NCI-H1092 treated with DMSO at 0.1 percent for 48 hours (cell line): Measurements from ENCODE around the gene HYAL1.

Experiments
- DNase-seq: peaks from one replicate; lab custom pipeline; 2025; lab: John Stamatoyannopoulos, UW

Gene HYAL1, protein sequence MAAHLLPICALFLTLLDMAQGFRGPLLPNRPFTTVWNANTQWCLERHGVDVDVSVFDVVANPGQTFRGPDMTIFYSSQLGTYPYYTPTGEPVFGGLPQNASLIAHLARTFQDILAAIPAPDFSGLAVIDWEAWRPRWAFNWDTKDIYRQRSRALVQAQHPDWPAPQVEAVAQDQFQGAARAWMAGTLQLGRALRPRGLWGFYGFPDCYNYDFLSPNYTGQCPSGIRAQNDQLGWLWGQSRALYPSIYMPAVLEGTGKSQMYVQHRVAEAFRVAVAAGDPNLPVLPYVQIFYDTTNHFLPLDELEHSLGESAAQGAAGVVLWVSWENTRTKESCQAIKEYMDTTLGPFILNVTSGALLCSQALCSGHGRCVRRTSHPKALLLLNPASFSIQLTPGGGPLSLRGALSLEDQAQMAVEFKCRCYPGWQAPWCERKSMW

DNA sequence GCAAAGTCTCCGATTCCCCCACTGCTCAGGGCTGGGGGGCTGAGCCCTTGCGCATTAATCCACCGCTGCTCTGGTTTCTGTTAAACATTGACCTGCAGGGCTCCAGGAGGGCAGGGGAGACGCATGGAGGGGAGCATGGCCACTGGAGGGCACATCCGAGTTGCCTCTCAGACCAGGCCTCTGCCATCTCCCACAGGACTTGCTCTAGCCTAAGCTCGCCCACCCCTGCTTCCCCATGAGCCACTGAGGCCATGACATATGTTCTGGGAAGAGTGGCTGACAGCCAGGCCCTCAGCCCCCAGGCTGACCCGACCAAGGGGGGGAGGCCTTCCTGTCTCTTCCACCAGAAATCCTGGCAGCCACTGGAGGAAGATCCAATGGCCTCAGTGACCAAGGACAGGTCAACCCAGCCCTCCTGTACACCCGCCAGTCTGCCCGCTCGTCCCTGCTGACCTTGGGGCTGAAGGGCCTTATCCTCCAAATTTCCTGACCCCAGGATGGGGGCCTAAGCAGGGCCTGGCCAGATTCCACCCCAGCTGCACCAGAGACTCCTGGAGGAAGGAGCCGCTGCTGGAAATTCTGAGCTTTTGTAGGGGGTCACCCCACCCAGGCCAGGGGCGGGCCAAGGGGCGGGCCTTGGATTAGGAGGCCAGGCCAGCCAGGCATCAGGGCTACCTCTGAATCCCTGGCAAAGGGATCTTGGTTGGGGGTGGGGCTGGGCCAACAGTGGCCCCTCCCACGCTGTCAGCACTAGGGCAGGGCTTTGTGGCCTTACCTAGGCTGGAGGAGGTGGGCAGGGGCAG lies at the start of gene HYAL1:
Gene HYAL1, minus strand, starts transcription at position 562 of the 803 bp plus-strand sequence. CDS start 618 bp downstream, outside the sequence.
- no peak for DNase-seq

DNA sequence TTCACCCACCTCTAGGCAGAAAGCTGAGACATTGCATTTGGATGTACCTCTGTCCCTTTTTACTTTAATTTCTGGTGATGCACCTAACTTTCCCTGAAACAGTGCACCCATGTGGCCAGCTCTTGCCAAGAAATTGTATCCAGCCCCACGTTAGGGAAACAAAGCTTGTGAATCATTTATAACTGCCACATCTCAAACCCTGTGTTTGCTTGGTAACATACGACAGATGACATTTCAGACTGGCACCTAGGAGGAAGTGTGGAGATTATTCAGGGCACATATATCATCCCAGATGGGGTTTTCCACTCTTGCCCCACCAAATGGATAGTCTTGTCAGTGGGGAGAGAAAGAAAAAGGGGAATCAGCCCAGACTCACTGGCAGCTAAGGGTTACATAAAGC lies 49.4 kb upstream of the HYAL1 start:
- DNase-seq: no peak

DNA sequence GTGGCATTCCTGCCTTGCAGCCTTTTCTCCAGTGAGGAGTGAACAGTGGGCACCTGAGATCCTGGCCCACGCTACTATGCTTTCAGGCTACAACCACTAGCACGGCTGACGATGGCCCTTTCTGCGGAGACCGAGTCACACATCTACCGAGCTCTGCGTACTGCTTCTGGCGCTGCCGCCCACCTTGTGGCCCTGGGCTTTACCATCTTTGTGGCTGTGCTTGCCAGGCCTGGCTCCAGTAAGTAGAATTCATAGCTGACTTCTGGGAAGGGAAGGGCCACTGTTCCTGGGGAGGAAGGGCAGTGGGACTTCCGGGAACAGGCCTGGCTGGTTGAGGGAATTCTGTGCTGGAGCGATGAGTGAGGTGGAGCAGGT lies 47.9 kb upstream of the HYAL1 start:
- DNase-seq: no peak

DNA sequence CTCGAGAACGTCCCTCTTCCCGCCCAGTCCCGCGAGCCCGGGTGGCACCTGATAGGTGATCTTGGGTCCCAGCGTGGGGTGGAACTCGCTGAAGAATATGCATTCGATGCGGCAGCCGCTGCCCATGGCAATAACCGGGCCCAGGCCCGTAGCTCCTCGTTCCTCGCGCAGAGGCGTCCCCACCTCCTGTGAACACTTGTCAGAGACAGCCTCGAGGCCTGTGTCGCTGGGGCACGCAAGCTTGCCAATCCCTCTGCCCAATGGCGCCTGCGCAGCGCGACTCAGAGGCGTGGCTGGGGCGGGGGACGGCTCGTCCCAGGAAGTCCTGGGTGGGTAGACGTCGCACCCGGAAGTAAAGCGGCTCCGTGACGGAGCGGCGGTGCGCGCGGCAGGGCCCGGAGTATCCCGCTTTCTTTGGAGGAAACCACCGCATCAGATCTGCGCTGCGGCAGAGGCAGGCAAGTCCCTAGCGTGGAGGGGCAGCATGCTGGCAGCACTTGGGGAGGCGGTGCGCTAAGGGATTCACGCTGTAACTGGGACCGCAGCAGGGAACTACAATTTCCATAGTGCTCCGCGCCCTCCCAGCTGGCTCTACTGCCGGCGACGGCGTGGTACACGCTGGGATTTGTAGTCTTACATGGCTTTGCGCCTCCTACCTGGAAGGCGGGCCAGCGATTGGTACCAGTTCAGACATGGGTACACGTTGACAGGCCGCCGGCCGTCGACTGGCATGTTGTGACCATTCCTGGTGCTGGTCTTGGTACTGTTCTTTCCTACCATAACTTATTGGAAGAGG lies 47.4 kb upstream of the HYAL1 start, which contains the start of the genes CYB561D2 and NPRL2:
Gene CYB561D2, plus strand, starts transcription at position 336 of the 796 bp plus-strand sequence. CDS start 572 bp downstream, outside the sequence.
Gene NPRL2, minus strand, starts transcription at position 249 of the 796 bp plus-strand sequence. Its CDS starts 123 bp downstream, at position 126.
- peak; percentile 88 for DNase-seq

DNA sequence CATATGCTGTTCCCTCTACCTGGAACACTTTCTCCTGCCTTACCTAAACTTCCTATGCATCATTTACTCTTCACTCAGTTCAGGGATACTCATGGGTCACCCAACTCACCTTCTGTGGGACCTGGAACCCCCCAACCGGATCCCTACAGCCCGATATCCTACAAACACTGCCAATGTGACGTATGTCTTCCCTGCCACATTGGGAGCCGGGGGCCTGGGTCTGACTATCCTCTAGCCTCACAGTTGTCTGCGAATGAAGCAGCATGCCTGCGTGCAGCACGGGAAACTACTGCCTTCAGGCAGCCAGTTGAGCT lies 46.8 kb upstream of the HYAL1 start:
- DNase-seq: no peak

DNA sequence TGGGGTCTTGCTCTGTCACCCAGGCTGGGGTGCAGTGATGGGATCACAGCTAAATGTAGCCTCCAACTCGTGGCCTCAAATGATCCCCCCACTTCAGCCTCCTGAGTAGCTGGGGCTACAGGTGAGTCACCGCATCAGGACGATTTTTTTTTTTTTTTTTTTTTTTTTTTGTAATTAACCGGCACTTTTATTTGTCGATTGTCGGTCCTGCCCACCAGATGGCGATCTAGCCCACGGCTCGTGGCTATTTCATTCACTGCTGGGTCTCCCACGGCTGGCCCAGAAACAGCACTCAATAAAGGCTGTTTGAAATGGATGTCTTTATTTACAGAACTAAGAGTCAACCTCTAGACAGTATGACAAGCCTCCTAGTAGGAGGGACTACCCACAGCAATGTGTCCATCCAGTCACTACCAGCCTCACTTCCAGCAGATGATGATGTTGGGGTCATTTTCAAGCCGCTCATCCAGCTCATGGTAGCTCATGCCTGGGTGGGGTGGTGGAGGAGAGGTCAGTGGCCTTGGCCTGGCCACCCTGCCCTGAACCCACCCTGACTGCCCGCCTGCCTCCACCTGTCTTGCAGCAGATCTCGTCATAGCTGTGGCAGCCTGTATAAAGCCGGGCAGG lies 43.9 kb upstream of the HYAL1 start:
- peak; percentile 52 for DNase-seq

DNA sequence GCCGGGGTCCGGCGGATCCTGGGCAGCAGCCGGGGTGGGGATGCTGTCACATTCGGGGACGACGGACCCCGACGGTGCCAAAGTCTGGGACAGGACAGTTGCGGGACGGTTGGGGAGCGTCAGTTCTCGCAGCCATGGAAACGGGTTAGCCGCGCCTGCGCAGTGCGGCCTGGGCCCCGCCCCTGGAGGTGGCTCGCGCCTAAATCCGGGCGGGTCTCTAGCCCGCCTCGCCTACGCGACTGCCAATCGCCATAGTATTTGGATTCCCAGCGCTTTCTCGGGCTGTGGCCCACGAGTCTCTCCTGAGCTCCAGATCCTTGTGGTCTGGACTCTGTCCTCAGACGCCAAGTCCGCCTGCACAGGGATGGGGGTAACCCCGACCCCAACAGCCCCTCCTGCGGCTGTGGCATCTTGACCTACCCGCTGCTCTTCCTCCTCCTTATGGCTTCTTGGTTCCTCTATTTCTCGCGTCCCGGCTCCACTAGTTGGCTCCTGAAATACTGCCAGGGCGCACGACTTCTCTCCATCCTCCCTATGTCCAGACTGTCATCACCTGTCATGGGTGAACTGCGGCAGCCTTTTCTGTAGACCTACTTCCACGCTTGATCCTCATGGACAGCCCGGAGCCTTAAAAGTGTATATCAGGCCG lies 42.3 kb upstream of the HYAL1 start, which contains the start of gene ZMYND10:
Gene ZMYND10, minus strand, starts transcription at position 147 of the 649 bp plus-strand sequence. CDS start 153 bp downstream, outside the sequence.
- DNase-seq: no peak

DNA sequence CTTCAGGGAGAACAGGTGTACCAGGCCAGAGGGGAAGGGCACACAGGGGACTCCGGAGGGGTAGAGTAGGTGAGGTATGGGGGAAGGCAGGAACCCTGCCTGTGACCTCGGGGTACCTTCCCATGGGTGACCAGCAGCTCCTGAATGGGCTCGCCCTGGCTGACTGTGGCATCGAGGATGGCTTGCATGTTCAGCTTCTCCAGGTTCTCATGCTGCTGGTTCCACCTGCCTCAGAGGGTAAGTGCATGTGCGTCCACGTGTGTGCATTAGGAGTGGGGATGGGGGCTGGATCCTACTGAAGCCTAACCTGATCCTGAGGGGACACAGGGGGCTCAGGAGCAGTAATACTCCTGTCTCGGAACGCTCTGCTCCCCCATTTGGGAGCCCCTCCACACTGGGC lies 41.6 kb upstream of the HYAL1 start:
- no peak for DNase-seq

DNA sequence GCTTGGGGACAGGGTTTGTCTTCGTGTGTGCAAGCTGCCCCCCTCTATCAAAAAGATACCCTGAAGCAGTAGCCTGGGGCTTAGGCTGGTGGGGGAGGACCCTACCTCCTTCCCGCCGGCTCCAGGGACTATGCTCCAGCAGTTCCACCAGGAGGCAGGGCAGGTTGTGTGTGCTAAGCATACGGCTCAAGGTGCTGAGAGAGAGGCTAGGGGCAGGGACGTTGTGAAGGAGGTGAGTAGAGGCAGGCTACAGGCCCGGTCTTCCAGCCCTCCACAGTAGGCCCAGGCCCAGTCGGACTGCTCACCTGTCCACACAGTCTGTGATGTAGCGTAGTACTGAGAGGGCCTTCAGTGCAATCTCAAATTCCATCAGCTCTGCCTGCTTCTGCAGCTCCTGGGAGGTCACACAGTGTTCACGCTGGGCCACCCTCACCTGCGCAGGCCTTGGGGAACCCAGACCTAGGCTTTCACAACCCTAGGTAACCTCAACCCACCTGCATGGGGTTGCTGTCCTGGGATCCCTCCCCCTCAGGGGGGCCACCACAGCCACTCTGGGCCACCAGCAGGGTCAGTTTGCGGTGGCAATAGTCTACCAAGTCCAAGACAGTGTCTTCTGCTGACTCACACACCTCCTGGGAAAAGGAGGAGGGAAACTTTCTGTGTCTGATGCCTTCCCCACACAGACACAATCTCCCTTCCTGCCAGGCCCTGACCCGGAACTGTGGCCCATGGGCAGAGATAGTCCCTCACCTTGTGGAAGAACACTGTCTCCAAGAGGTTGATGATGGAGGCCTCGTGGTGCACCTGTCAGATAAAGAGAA lies 39.6 kb upstream of the HYAL1 start:
- no peak for DNase-seq

DNA sequence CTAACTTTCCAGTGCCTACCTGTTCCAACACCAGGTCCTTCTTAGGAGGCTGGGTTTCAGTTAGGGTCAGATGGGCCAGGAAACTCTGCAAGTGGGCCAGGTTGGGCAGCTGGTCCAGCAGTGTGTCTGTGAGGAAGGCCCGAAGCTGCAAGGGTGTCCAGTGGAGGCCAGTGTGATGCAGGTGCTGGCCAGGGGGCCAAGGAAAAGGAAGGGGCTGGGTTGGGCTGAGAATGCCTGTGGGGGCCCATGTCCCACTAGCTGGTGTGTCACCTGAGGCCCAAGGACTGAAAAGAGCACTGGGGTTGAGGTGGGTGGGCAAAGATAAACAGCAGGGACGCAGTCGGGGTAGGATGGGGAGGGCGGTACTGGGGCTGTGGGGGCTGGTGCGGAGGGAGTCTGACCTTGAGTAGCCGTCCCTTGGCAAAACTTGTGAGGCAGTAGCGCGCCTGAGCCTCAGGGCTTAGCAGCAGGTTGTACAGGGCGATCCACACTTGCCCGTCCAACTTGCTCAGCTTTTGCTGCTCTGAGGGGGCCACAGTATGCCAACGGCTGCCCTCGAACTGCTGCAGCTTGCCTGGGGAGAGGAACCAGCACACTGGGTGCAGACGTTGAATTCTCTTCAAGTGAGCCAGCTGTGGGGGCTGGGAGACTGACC lies 38.7 kb upstream of the HYAL1 start:
- no peak for DNase-seq

DNA sequence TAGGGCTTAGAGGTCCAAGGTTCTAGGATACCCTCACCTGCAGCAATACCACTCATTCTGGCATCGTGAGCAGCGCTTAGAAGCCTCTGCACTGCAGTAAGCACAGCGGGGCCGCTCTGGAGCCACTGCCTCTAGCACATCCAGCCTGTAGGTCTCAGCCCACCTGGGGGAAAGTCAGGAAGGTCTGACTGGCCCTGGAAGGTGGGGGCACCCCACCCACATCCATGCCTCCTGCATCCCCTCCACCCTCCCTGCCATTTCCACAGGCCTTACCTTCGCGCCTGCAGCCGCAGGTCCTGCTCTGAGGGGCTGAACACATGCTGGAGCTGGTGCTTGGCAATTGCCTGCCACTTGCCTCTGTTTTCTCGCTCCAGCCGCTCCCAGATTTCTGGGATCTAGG lies 38.2 kb upstream of the HYAL1 start:
- no peak for DNase-seq

DNA sequence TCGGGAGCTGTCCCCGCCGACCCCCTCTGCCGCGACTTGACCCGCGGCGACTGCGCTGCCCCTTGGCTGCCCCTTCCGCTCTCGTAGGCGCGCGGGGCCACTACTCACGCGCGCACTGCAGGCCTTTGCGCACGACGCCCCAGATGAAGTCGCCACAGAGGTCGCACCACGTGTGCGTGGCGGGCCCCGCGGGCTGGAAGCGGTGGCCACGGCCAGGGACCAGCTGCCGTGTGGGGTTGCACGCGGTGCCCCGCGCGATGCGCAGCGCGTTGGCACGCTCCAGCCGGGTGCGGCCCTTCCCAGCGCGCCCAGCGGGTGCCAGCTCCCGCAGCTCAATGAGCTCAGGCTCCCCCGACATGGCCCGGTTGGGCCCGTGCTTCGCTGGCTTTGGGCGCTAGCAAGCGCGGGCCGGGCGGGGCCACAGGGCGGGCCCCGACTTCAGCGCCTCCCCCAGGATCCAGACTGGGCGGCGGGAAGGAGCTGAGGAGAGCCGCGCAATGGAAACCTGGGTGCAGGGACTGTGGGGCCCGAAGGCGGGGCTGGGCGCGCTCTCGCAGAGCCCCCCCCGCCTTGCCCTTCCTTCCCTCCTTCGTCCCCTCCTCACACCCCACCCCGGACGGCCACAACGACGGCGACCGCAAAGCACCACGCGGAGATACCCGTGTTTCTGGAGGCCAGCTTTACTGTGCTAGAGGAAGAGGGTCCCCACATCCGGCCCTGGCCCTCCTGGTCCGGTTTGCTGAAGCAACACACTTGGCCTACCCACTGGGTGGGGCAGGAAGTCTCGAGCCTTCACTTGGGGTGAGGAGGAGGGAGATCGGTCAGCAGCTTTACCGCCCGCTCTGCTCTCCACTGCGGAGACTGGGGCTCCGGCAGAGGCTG lies 37.3 kb upstream of the HYAL1 start, which contains the start of gene RASSF1:
Gene RASSF1, minus strand, starts transcription at position 389 of the 882 bp plus-strand sequence. Its CDS starts 31 bp downstream, at position 358.
- DNase-seq: no peak

DNA sequence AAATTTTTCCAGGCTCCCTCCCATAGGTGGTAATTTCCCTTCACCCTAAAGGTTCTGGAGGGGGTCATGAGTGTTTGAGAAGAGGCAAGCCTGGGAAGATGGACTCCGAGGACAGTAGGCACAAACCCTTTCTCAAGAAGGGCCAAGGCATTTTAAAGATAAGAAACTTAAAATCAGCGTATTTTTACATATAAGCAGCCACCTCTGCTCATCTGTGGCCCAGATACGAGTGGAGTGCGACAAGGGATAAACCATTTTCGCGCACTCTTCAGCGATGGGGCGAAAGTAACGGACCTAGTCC lies 36.7 kb upstream of the HYAL1 start:
- no peak for DNase-seq

DNA sequence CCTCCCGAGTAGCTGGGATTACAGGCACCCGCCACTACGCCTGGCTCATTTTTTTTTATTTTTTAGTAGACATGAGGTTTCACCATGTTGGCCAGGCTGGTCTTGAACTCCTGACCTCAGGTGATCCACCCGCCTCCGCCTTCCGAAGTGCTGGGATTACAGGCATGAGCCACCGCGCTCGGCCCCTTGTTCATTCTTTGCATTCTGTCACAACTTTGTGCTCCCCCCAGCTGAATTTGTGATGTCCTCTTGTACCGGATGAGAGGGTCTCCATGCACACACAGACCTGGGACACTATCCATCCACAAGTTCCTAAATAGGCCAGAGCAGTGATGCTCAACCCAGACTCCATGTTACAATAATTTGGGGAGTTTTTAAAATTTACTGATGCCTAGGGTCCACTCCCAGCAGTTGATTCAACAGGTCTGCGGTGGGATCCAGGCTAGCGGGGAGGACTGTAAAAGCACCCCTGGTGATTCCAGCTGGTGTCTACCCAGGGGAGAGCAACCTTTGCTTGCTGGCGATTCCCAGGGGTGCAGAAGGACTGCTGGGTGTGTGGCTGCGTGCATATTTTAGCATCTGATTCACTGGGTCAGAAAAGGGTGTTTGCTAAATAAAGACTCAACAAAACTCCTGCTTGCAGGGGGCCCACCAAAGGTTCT lies 36.2 kb upstream of the HYAL1 start:
- DNase-seq: no peak

DNA sequence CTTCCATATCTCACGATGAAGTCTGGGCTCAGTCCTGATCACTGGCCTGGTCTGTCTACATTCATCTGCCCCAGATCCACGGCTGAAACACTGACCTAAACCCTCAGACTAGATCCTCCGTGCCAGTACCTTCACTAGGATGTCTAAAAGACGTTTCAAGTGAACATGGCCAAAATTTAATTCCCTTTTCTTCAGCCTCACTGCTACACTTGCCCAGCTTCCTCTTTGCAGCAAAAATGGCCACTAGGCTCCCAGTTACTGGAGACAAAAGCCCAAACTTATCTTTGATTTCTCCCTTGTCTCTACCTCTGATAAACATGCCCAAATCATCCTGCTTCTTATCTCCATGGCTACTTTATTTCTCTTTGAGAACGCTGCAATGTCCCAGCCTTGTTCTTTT lies 35.6 kb upstream of the HYAL1 start:
- no peak for DNase-seq

DNA sequence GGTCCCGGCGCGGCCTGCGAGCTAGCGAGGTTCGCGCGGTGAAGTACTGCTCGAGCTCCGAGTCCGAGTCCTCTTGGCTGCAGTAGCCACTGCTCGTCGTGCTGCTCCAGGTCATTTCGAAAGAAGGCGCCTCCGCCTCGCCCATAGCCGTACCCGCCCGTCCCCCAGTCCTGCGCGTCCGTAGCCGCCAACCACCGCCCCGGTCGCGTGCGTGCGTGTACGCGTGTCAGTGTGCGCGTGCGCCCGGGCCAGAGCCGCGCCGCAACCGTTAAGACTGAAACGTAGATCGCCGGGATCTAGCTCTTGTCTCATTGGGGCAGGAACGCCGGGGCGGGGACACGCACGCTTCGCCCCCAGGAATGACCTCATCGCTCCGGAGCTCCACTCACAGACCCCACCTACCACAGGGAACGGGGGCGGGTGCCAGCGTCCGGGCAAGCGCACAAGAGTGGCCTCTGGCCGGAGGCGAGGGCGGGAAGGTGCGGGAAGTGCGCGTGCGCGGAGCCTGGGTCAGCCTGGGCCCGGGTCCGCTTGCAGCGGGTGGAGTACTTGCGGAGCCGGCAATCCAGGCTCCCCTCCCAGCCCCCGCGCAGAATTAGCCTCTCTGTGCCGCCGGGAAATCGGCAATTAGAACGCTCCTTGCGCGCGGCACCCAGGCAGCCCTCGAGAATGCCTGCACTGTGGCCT lies 33.9 kb upstream of the HYAL1 start:
- peak; percentile 97 for DNase-seq

DNA sequence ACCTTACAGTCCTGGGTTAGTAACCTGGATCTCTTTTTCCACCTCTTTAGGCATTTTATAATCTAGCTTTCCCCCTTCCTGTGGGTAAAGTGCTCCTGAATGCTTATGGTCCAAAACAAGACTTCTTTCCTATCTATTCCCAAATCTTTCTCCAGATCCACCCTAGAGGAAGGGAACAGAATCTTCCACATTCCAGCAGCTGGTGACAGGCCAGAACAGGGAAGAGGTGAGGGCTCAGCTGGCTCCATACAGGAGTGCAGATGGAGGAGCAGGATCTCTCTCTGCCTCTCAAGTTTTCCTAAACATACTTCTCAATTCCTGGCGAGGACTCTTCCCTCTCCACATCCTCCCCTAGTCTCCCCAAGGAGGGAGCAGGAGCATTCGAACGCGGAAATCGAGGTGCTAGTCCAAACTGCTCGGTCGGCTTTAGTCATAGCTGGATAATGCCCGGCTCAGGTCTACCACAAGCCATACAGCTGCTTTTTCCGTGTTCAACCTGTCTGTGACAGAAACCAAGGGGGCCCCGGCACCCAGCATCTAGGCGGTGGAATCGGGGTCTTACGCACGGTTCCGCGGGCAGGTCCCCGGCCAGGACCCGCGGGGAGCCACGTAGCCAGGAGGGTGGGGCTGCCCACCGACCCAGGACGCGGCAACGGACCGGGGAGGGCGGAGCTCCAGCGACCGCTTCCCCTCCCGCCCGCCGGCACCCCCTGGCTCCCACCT lies 33.2 kb upstream of the HYAL1 start:
- peak; percentile 1 for DNase-seq
